SU-DHL-6 (cell line): Measurements from ENCODE around the gene GGT6.

Source experiments
- H2AFZ ChIP-seq: fragments of 200-600 bp; sonication (generic); 2 replicates; pipeline ENCODE4 v1.6.1; 2014; ENCODE audit warnings: low read depth, mild to moderate bottlenecking, moderate library complexity, mixed read lengths, antibody characterized with exemption, low read length; ENCODE audit not compliant: severe bottlenecking
- H3F3A ChIP-seq: fragments of 200-600 bp; shearing (Covaris generic); 2 replicates; pipeline ENCODE4 v1.6.0; 2016; ENCODE audit warnings: antibody characterized with exemption, mild to moderate bottlenecking; ENCODE audit not compliant: insufficient read depth
- H3K27ac ChIP-seq: fragments of 200-600 bp; sonication (generic); 2 replicates; pipeline ENCODE4 v1.5.1; 2016; ENCODE audit warnings: low read depth, mild to moderate bottlenecking, low read length, moderate library complexity, mixed read lengths
- H3K27me3 ChIP-seq: fragments of 200-600 bp; sonication (generic), shearing (Covaris generic); 2 replicates; pipeline ENCODE4 v1.6.0; 2014; ENCODE audit warnings: mild to moderate bottlenecking, low read length
- H3K36me3 ChIP-seq: fragments of 200-600 bp; sonication (generic); 2 replicates; pipeline ENCODE4 v1.6.1; 2014; ENCODE audit warnings: mild to moderate bottlenecking, low read length, mixed read lengths
- H3K4me2 ChIP-seq: fragments of 300-600, 200-600 bp; shearing (Covaris generic), sonication (generic); 2 replicates; pipeline ENCODE4 v1.6.0; 2014; ENCODE audit warnings: low read length, low read depth, mild to moderate bottlenecking; ENCODE audit not compliant: poor library complexity, severe bottlenecking
- H3K4me3 ChIP-seq: fragments of 200-600 bp; sonication (generic); 2 replicates; pipeline ENCODE4 v1.5.1; 2014; ENCODE audit warnings: antibody characterized with exemption, low read length, mild to moderate bottlenecking, mixed read lengths; ENCODE audit not compliant: insufficient read depth, poor library complexity, severe bottlenecking
- H3K79me2 ChIP-seq: fragments of 200-600 bp; sonication (generic); 2 replicates; pipeline ENCODE4 v1.6.1; 2014; ENCODE audit warnings: mild to moderate bottlenecking, low read length, moderate library complexity; ENCODE audit not compliant: insufficient read depth
- H3K9ac ChIP-seq: fragments of 200-600 bp; sonication (generic); 2 replicates; pipeline ENCODE4 v1.7.0; 2014; ENCODE audit warnings: mild to moderate bottlenecking, low read length
- H3K9me2 ChIP-seq: fragments of 200-600 bp; sonication (generic); replicated peaks from 2 replicates; pipeline ENCODE4 v1.6.1; 2014; ENCODE audit warnings: low read length; ENCODE audit not compliant: insufficient read depth
- H3K9me3 ChIP-seq: fragments of 200-600 bp; sonication (generic); 2 replicates; pipeline ENCODE4 v1.6.1; 2014; ENCODE audit warnings: low read length, mixed read lengths; ENCODE audit not compliant: insufficient read depth
- H4K20me1 ChIP-seq: fragments of 200-600 bp; sonication (generic); 2 replicates; pipeline ENCODE4 v1.6.1; 2014; ENCODE audit warnings: low read depth, mild to moderate bottlenecking, antibody characterized with exemption, low read length, moderate library complexity, mixed read lengths
- CTCF ChIP-seq: fragments of 200-600 bp; sonication (generic); IDR thresholded peaks from one replicate; pipeline ENCODE4 v1.5.1; 2017; ENCODE audit warnings: antibody characterized with exemption, mild to moderate bottlenecking, low read length, moderate library complexity; ENCODE audit not compliant: insufficient read depth, poor library complexity, severe bottlenecking
- EZH2phosphoT487 ChIP-seq: fragments of 200-600 bp; sonication (generic), shearing (Covaris generic); conservative IDR thresholded peaks from 2 replicates; pipeline ENCODE4 v1.6.1; 2018; ENCODE audit warnings: mild to moderate bottlenecking, antibody characterized with exemption, low read length, moderate library complexity, mixed read lengths

Gene GGT6

GRCh38 chr17:4511199-4511932, 49.0 kb downstream of the GGT6 start:
- Histone ChIP-seq H3K4me2 (no peak overlapping the region), H3K27me3 (no peaks in the 10 kb centered on the region), H3K9ac (no peak overlapping the region), H3K9me3 (no peaks in the 10 kb centered on the region), H3K9me2 (no peaks in the 10 kb centered on the region), H3K36me3 (no peaks in the 10 kb centered on the region), H2AFZ (no peak overlapping the region), H3F3A (no peaks in the 10 kb centered on the region), H3K79me2 (no peaks in the 10 kb centered on the region), H3K27ac (no peak overlapping the region), H4K20me1 (no peaks in the 10 kb centered on the region), H3K4me3 (no peak overlapping the region)
- TF ChIP-seq CTCF (no peak), EZH2phosphoT487 (no peak)

GRCh38 chr17:4510618-4510941, 49.8 kb downstream of the GGT6 start:
- Histone ChIP-seq H3K36me3 (no peaks in the 10 kb centered on the region), H2AFZ (no peak overlapping the region), H3K79me2 (no peaks in the 10 kb centered on the region)

GRCh38 chr17:4509923-4510617, 50.3 kb downstream of the GGT6 start:
- no peaks in the 10 kb centered on the region for H3K36me3 ChIP-seq
- no peak overlapping the region for H3K9ac ChIP-seq
- H3K27ac ChIP-seq, result no peak overlapping the region

More at GRCh38 chr17:4510618-4510941, 49.8 kb downstream of the GGT6 start:
- Histone ChIP-seq H3K27me3 (no peaks in the 10 kb centered on the region), H3K27ac (no peak overlapping the region), H3K4me3 (no peak overlapping the region), H4K20me1 (no peaks in the 10 kb centered on the region), H3K9me3 (no peaks in the 10 kb centered on the region), H3K9me2 (no peaks in the 10 kb centered on the region), H3K4me2 (no peak overlapping the region), H3F3A (no peaks in the 10 kb centered on the region), H3K9ac (no peak overlapping the region)
- TF ChIP-seq CTCF (no peak), EZH2phosphoT487 (no peak)

More at GRCh38 chr17:4509923-4510617, 50.3 kb downstream of the GGT6 start:
- Histone ChIP-seq H3K79me2 (no peaks in the 10 kb centered on the region), H3K9me3 (no peaks in the 10 kb centered on the region), H4K20me1 (no peaks in the 10 kb centered on the region), H2AFZ (no peak overlapping the region), H3K4me3 (no peak overlapping the region), H3K4me2 (no peak overlapping the region), H3K9me2 (no peaks in the 10 kb centered on the region), H3F3A (no peaks in the 10 kb centered on the region), H3K27me3 (no peaks in the 10 kb centered on the region)
- TF ChIP-seq CTCF (no peak), EZH2phosphoT487 (no peak)
